Iris pigment epithelial cell (primary cell): ENCODE results near the gene DLK2.

Source experiments
- DNase-seq: peaks from one replicate; pipeline ENCODE4 v3.0.0-alpha.2; 2011; ENCODE audit warnings: low read depth

DLK2 gene

GRCh38 chr6:43453831-43454230 is 1.5 kb downstream of the DLK2 start:
- no peak for DNase-seq

- DNase-seq: no peak
Measured at GRCh38 chr6:43452896-43453295, 2.5 kb downstream of the DLK2 start.

GRCh38 chr6:43451939-43452338 is 3.4 kb downstream of the DLK2 start:
- DNase-seq: no peak

GRCh38 chr6:43451348-43451747 is 4.0 kb downstream of the DLK2 start:
- DNase-seq: no peak

GRCh38 chr6:43450699-43451131 is 4.6 kb downstream of the DLK2 start:
- DNase-seq: no peak

GRCh38 chr6:43448916-43449315 is 6.4 kb downstream of the DLK2 start:
- no peak for DNase-seq

DNA sequence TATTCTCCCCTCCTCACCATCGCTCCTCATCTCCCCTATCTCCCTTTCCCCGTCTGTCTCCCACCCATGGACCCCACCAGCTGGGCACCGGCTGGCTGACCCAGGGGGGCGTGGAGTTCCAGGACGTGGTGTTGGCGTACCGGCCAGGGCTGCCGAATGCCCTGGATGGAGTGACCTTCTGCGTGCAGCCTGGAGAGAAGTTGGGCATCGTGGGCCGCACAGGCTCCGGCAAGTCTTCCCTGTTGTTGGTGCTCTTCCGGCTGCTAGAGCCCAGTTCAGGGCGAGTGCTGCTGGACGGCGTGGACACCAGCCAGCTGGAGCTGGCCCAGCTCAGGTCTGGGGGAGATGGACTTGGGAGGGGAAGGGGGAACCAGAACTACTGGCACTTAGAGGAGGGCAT is 7.7 kb downstream of the DLK2 start:
- DNase-seq: no peak

DNA sequence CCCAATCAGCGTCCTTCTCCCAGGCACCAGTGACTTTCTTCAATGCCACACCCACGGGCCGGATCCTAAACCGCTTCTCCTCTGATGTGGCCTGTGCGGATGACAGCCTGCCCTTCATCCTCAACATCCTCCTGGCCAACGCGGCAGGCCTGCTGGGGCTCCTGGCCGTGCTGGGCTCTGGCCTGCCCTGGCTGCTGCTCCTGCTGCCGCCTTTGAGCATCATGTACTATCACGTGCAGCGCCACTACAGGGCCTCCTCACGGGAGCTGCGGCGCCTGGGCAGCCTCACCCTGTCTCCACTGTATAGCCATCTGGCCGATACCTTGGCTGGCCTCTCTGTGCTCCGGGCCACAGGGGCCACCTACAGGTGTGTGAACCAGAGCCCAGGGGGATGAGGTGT is 9.8 kb downstream of the DLK2 start:
- DNase-seq: no peak

GRCh38 chr6:43444582-43444981 is 10.8 kb downstream of the DLK2 start:
- no peak for DNase-seq

DNA sequence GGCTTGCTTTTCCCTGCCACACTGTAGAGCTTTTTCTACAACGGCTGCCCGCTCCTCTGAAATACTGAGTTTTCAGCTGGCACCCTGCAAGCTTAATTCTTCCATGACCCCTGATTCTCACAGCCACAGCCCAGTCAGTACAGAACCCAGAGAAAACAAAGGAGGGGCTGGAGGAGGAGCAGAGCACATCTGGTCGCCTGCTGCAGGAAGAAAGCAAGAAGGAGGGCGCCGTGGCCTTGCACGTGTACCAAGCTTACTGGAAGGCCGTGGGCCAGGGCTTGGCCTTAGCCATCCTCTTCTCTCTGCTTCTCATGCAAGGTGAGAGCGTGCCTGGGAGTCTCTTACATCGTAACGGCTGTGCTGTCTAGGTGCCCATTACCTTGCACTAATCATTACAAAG is 11.3 kb downstream of the DLK2 start:
- DNase-seq: no peak

GRCh38 chr6:43442935-43443334 is 12.4 kb downstream of the DLK2 start:
- no peak for DNase-seq

GRCh38 chr6:43437700-43438099 is 17.6 kb downstream of the DLK2 start:
- no peak for DNase-seq

GRCh38 chr6:43436577-43437282 is 18.6 kb downstream of the DLK2 start:
- DNase-seq: peak; percentile 83

DNA sequence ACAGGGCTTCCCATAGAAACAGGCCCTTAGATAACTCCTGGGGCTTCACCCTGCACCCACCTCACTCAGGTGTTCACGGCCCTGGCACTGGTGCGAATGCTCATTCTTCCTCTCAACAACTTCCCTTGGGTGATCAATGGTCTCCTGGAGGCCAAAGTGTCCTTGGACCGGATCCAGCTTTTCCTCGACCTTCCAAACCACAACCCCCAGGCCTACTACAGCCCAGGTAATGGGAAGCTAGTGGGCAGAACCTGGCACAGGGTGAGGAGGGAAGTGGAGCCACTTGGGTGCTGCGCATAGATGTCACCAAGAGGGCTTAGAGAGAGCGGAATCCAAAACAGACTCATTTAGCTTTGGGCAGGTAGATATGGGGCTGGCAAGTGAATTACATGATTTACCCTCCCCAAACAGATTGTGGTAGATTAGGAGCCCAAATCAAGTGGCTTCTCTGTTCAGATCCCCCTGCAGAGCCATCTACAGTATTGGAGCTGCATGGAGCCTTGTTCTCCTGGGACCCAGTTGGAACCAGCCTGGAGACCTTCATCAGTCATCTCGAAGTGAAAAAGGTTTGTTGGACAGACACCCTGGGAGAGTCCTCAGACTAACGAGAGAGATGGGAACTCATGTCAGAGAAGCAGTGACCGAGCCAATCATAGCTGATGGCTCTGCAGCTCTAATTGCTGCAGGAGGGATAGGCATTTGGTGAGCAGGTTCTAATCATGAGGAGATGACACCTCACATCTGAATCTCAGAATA is 19.5 kb downstream of the DLK2 start:
- no peak for DNase-seq

GRCh38 chr6:43434943-43435342 is 20.4 kb downstream of the DLK2 start:
- no peak for DNase-seq

- DNase-seq: no peak
Measured at GRCh38 chr6:43434001-43434840, 21.1 kb downstream of the DLK2 start.

DNA sequence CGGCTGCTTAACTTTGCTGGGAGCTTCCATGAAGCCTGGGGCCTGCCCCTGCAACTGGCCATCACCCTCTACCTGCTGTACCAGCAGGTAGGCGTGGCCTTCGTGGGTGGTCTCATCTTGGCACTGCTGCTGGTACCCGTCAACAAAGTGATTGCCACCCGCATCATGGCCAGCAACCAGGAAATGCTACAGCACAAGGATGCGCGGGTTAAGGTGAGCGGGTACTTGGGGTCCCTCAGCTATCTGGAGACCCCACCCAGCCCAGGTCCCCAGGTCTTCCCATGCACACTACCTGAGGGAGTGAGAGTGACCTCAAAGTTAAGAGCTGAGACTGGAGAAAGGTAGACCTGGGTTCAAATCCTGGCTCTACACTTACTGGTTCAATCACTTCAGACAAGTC is 22.2 kb downstream of the DLK2 start:
- no peak for DNase-seq

GRCh38 chr6:43432009-43432945 is 23.1 kb downstream of the DLK2 start:
- DNase-seq: no peak

GRCh38 chr6:43428874-43429273 is 26.5 kb downstream of the DLK2 start:
- no peak for DNase-seq

GRCh38 chr6:43428112-43428570 is 27.2 kb downstream of the DLK2 start:
- no peak for DNase-seq

DNA sequence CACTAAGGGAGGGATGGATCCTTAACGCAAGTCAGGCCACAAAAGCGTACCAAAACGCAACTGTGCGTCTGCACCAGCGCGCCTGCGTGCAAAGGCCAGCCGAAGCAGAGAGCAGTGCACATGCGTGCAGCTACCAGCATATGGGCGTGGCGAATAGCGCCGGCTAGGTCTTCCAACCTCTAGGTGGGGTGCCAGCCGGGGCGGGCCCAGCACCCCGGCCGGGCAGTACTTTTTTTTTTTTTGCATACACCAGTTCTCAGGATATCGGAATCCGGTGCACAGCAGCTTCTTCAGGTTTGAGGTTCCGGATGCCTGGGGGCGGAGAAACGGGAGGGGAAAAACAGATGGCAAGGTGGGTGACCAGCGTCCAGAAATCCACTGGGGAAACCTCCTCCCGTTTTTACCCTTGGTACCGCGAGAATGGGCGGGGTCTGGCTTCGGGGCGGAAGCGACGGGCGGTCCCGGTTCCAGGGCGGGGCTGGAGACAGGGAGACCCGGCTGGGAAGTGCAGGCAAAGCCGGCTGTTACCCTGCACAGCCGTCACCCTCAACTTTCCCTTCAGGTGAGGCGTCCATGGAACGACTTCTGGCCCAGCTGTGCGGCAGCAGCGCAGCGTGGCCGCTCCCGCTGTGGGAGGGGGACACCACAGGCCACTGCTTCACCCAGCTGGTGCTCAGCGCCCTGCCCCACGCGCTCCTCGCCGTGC is 27.8 kb downstream of the DLK2 start, which contains the start of gene ABCC10:
Gene ABCC10 (plus strand): TSS at position 136 of the 706 bp plus-strand sequence. CDS start 438 bp downstream, at position 574.
- peak; percentile 97 for DNase-seq
